Smooth muscle cell of the brain vasculature (primary cell): ENCODE results near the gene SDK2.
A peak's percentile ranks its signal among the peaks of the same experiment; 100 is the strongest.

Experiments
- DNase-seq: peaks from one replicate; pipeline ENCODE4 v3.0.0-alpha.2; 2012; ENCODE audit warnings: low read depth, low spot score

The SDK2 gene

GRCh38 chr17:73304971-73305812, 339.1 kb downstream of the SDK2 start:
- peak; percentile 80 for DNase-seq

- DNase-seq: no peak
Measured at GRCh38 chr17:73304438-73304837, 339.8 kb downstream of the SDK2 start.

- no peak for DNase-seq
Measured at GRCh38 chr17:73302189-73302588, 342.1 kb downstream of the SDK2 start.

- DNase-seq: no peak
Measured at GRCh38 chr17:73301369-73301768, 342.9 kb downstream of the SDK2 start.

GRCh38 chr17:73300392-73300791, 343.9 kb downstream of the SDK2 start:
- no peak for DNase-seq

- no peak for DNase-seq
Measured at GRCh38 chr17:73297934-73298861, 346.0 kb downstream of the SDK2 start.

GRCh38 chr17:73293480-73293911, 350.7 kb downstream of the SDK2 start:
- DNase-seq: no peak

- DNase-seq: no peak
Measured at GRCh38 chr17:73293031-73293430, 351.2 kb downstream of the SDK2 start.

- DNase-seq: no peak
Measured at GRCh38 chr17:73292031-73292531, 352.2 kb downstream of the SDK2 start.

GRCh38 chr17:73291260-73291801, 352.9 kb downstream of the SDK2 start:
- DNase-seq: no peak

- no peak for DNase-seq
Measured at GRCh38 chr17:73290399-73291259, 353.6 kb downstream of the SDK2 start.

GRCh38 chr17:73289549-73290254, 354.5 kb downstream of the SDK2 start:
- DNase-seq: no peak

GRCh38 chr17:73288534-73289302, 355.5 kb downstream of the SDK2 start:
- DNase-seq: no peak

- peak; percentile 70 for DNase-seq
Measured at GRCh38 chr17:73286863-73287296, 357.4 kb downstream of the SDK2 start.

GRCh38 chr17:73285916-73286862, 358.1 kb downstream of the SDK2 start:
- DNase-seq: no peak

- no peak for DNase-seq
Measured at GRCh38 chr17:73285603-73285908, 358.7 kb downstream of the SDK2 start.

GRCh38 chr17:73284906-73285602, 359.2 kb downstream of the SDK2 start:
- no peak for DNase-seq
